ENCODE data around the gene LMO7.

- TF ChIP-seq CTCF (conservative IDR thresholded peaks at IDR 0.05; ENCODE audit: low read length): no peak
- TF ChIP-seq EZH2phosphoT487 (IDR thresholded peaks at IDR 0.05; ENCODE audit: borderline replicate concordance, low read depth, low read length): no peak
Measured at GRCh38 chr13:75721307-75721706, 85.2 kb downstream of the LMO7 start.

Measured in OCI-LY7 (cell line).